Lung microvascular endothelial cell (primary cell): ENCODE measurements around the gene SCN10A. TPM values are rescaled to one million over a fixed set of nuclear protein-coding genes. Genes with fewer than 3 reads are reported as not detected.

Source experiments
- DNase-seq, 2 donors: peaks; one replicate each; pipeline versions ENCODE4 v3.0.0 to v3.0.0-alpha.2; 2010; ENCODE audit warnings: low read depth in 2 of 2
- total RNA-seq: library from RNA; depleted of rRNA; stranded (reverse); fragments of >200 nt; gene quantifications from 2 replicates; pipeline ENCODE4 v1.2.1, GENCODE V29; 2014

The SCN10A gene
- total RNA-seq, 1 donor from 2014 or later: not detected

GRCh38 chr3:38782148-38782547 is 33.9 kb downstream of the SCN10A start:
- peak in 1 of 2 donors; percentile 9 for DNase-seq

- DNase-seq: peak in 1 of 2 donors; percentile 7
Observed at GRCh38 chr3:38773528-38773927, 42.5 kb downstream of the SCN10A start.

GRCh38 chr3:38763569-38763968 is 52.4 kb downstream of the SCN10A start:
- no peak for DNase-seq

- no peak for DNase-seq
Observed at GRCh38 chr3:38758557-38758956, 57.5 kb downstream of the SCN10A start.

GRCh38 chr3:38757721-38758120 is 58.3 kb downstream of the SCN10A start:
- no peak for DNase-seq

- no peak for DNase-seq
Observed at GRCh38 chr3:38756892-38757291, 59.1 kb downstream of the SCN10A start.

GRCh38 chr3:38755130-38755529 is 60.9 kb downstream of the SCN10A start:
- peak in 1 of 2 donors; percentile 26 for DNase-seq

GRCh38 chr3:38746641-38747040 is 69.4 kb downstream of the SCN10A start:
- no peak for DNase-seq

GRCh38 chr3:38743043-38743442 is 73.0 kb downstream of the SCN10A start:
- no peak for DNase-seq

- DNase-seq: no peak
Observed at GRCh38 chr3:38742550-38742949, 73.5 kb downstream of the SCN10A start.

- no peak for DNase-seq
Observed at GRCh38 chr3:38740537-38740936, 75.5 kb downstream of the SCN10A start.

GRCh38 chr3:38739931-38740330 is 76.1 kb downstream of the SCN10A start:
- DNase-seq: no peak

- peak in 1 of 2 donors; percentile 76 for DNase-seq
Observed at GRCh38 chr3:38739396-38739689, 76.7 kb downstream of the SCN10A start.

GRCh38 chr3:38738630-38739395 is 77.2 kb downstream of the SCN10A start:
- peak; percentile 62 to 71 for DNase-seq

GRCh38 chr3:38731522-38731921 is 84.5 kb downstream of the SCN10A start:
- no peak for DNase-seq

GRCh38 chr3:38730281-38730680 is 85.7 kb downstream of the SCN10A start:
- DNase-seq: peak in 1 of 2 donors; percentile 66

GRCh38 chr3:38728008-38728407 is 88.0 kb downstream of the SCN10A start:
- DNase-seq: no peak

GRCh38 chr3:38726751-38727150 is 89.3 kb downstream of the SCN10A start:
- no peak for DNase-seq

- peak in 1 of 2 donors; percentile 84 for DNase-seq
Observed at GRCh38 chr3:38725726-38726419, 90.1 kb downstream of the SCN10A start.

- DNase-seq: no peak
Observed at GRCh38 chr3:38724392-38724736, 91.7 kb downstream of the SCN10A start.

GRCh38 chr3:38723569-38724391 is 92.2 kb downstream of the SCN10A start:
- peak in 1 of 2 donors; percentile 11 for DNase-seq
